A549 (cell line): ENCODE measurements around the gene PDLIM3. TPM values are rescaled to one million over a fixed set of nuclear protein-coding genes. Genes with fewer than 3 reads are reported as not detected.

Source experiments
- polyA plus RNA-seq, 4 experiments: library from polyadenylated mRNA; depleted of rRNA in 3 of 4; stranded (reverse); fragments of >200 nt; fragmentation: RNase III in 1 of 4; extraction: RNeasy Plus Mini Kit Qiagen cat#74134 plus additional on column Dnase treatment in 1 of 4; gene quantifications; 2 replicates in 3 of 4; 3 replicates in 1 of 4; pipeline ENCODE4 v1.2.3, GENCODE V29; 2011 to 2017

Gene PDLIM3
- polyA plus RNA-seq, 2 of the 4 experiments (the other 2 are of a cell fraction): 0.18 to 0.37 TPM

Other genes with a start within 250 kb of the PDLIM3 start
- 0.33 and 0.37 TPM in 2 replicates for gene LRP2BP, start 139.6 kb downstream of the PDLIM3 start, polyA plus RNA-seq (2011; rRNA removed)
- gene LRP2BP, start 139.6 kb downstream of the PDLIM3 start, polyA plus RNA-seq (2017; fragmentation: RNase III; extraction: RNeasy Plus Mini Kit Qiagen cat#74134 plus additional on column Dnase treatment): 0.14 to 0.25 TPM (median 0.23 TPM) in 3 replicates
- gene ANKRD37, start 138.7 kb downstream of the PDLIM3 start, polyA plus RNA-seq (2011; rRNA removed): 4.1 and 5.3 TPM in 2 replicates
- 2.7 to 3.5 TPM (median 3.0 TPM) in 3 replicates for gene ANKRD37, start 138.7 kb downstream of the PDLIM3 start, polyA plus RNA-seq (2017; fragmentation: RNase III; extraction: RNeasy Plus Mini Kit Qiagen cat#74134 plus additional on column Dnase treatment)
- gene UFSP2, start 109.5 kb downstream of the PDLIM3 start, polyA plus RNA-seq (2011; rRNA removed): 32.3 and 35.7 TPM in 2 replicates
- 14.8 to 16.0 TPM (median 15.1 TPM) in 3 replicates for gene UFSP2, start 109.5 kb downstream of the PDLIM3 start, polyA plus RNA-seq (2017; fragmentation: RNase III; extraction: RNeasy Plus Mini Kit Qiagen cat#74134 plus additional on column Dnase treatment)
- 0.04 and 0.06 TPM in 2 replicates for gene CCDC110, start 63.8 kb downstream of the PDLIM3 start, polyA plus RNA-seq (2011; rRNA removed)
- gene CCDC110, start 63.8 kb downstream of the PDLIM3 start, polyA plus RNA-seq (2017; fragmentation: RNase III; extraction: RNeasy Plus Mini Kit Qiagen cat#74134 plus additional on column Dnase treatment): 0.03 TPM in 1 of 3 replicates, not detected in the others